IMR-90 (cell line): Measurements from ENCODE around the gene SKAP1. TPM values are rescaled to one million over a fixed set of nuclear protein-coding genes. Genes with fewer than 3 reads are reported as not detected.
"Not testable (repeated sequence)": the region's sequence is repeated elsewhere in the genome, so short reads cannot be mapped to it uniquely, and the experiment has no call there.

ENCODE experiments used
- ATAC-seq: fragments of 200-7000 bp; cut with Tn5 transposase; 2 replicates; pipeline ENCODE4 v1.9.1; 2020; ENCODE audit warnings: low read depth, mild to moderate bottlenecking, moderate library complexity
- BruUV-seq: library from RNA; stranded (reverse); fragments of 400-500 nt; replicated peaks from 2 replicates; lab custom pipeline; 2021; lab: Mats Ljungman, UMichigan
- CTCF ChIA-PET: fragments of 300-600 bp; formaldehyde crosslinking; extraction: SDS; loops from one replicate; lab custom pipeline; 2021; ENCODE audit warnings: antibody characterized with exemption; lab: Yijun Ruan, JAX
- POLR2A ChIA-PET: fragments of 300-600 bp; sonication (Branson Sonifier 250); formaldehyde crosslinking; loops from one replicate; lab custom pipeline; 2022; ENCODE audit warnings: antibody characterized with exemption; ENCODE audit not compliant: unreplicated experiment; lab: Charles Lee
- DNase-seq: peaks from one replicate; pipeline ENCODE4 v3.0.0; 2013
- H2AFZ ChIP-seq: replicated peaks from 2 replicates; pipeline ENCODE3; 2013; ENCODE audit warnings: low read length, mild to moderate bottlenecking; ENCODE audit not compliant: poor library complexity
- H2AK5ac ChIP-seq: 2 replicates; pipeline ENCODE4 v1.6.1; 2013; ENCODE audit warnings: low read depth, low read length, inconsistent platforms
- H2AK9ac ChIP-seq: replicated peaks from 2 replicates; pipeline ENCODE3; 2013; ENCODE audit warnings: mild to moderate bottlenecking, low read depth, low read length, moderate library complexity; ENCODE audit not compliant: poor library complexity
- H2BK120ac ChIP-seq: 2 replicates; pipeline ENCODE4 v1.6.1; 2013; ENCODE audit warnings: low read depth, low read length, inconsistent platforms
- H2BK15ac ChIP-seq: 3 replicates; pipeline ENCODE4 v1.6.1; 2013; ENCODE audit warnings: low read depth, low read length, inconsistent platforms
- H2BK20ac ChIP-seq: 2 replicates; pipeline ENCODE4 v1.6.1; 2013; ENCODE audit warnings: low read depth, mild to moderate bottlenecking, inconsistent platforms, low read length, moderate library complexity
- H2BK5ac ChIP-seq: 2 replicates; pipeline ENCODE4 v1.6.1; 2013; ENCODE audit warnings: mild to moderate bottlenecking, low read depth, low read length, inconsistent platforms; ENCODE audit not compliant: poor library complexity, severe bottlenecking
- H3K14ac ChIP-seq: replicated peaks from 2 replicates; pipeline ENCODE4 v1.6.1; 2013; ENCODE audit warnings: low read depth, low read length, inconsistent platforms
- H3K18ac ChIP-seq: 2 replicates; pipeline ENCODE4 v1.6.1; 2013; ENCODE audit warnings: low read depth, low read length, control low read depth
- H3K23ac ChIP-seq: 2 replicates; pipeline ENCODE4 v1.6.1; 2013; ENCODE audit warnings: low read depth, low read length, inconsistent platforms
- H3K27ac ChIP-seq: 2 replicates; pipeline ENCODE4 v1.5.1; 2013; ENCODE audit warnings: mild to moderate bottlenecking, control low read depth, low read length; ENCODE audit not compliant: insufficient read depth
- H3K27me3 ChIP-seq: 2 replicates; pipeline ENCODE4 v1.6.1; 2013; ENCODE audit warnings: low read length; ENCODE audit not compliant: control insufficient read depth, insufficient read depth
- H3K36me3 ChIP-seq: 2 replicates; pipeline ENCODE4 v1.6.1; 2013; ENCODE audit warnings: low read length, mixed read lengths; ENCODE audit not compliant: control insufficient read depth, insufficient read depth
- H3K4ac ChIP-seq: 2 replicates; pipeline ENCODE4 v1.6.1; 2013; ENCODE audit warnings: low read depth, low read length, inconsistent platforms
- H3K4me1 ChIP-seq: 2 replicates; pipeline ENCODE4 v1.6.1; 2013; ENCODE audit warnings: low read length, mixed read lengths; ENCODE audit not compliant: control insufficient read depth, insufficient read depth
- H3K4me2 ChIP-seq: 2 replicates; pipeline ENCODE4 v1.6.1; 2013; ENCODE audit warnings: low read depth, mild to moderate bottlenecking, control low read depth, low read length, moderate library complexity
- H3K4me3 ChIP-seq: 2 replicates; pipeline ENCODE4 v1.5.1; 2013; ENCODE audit warnings: low read depth, mild to moderate bottlenecking, control low read depth, low read length, moderate library complexity; ENCODE audit not compliant: insufficient read depth
- H3K56ac ChIP-seq: 2 replicates; pipeline ENCODE4 v1.6.1; 2013; ENCODE audit warnings: low read length, inconsistent platforms; ENCODE audit not compliant: insufficient read depth; ENCODE audit errors: extremely low read depth
- H3K79me1 ChIP-seq, 2 experiments: 2 replicates each; pipeline ENCODE4 v1.6.1; 2013; ENCODE audit warnings: low read length in 2 of 2, inconsistent platforms in 1 of 2, low read depth in 1 of 2
- H3K9ac ChIP-seq: 2 replicates; pipeline ENCODE4 v1.6.1; 2013; ENCODE audit warnings: low read depth, low read length, control low read depth
- H3K9me1 ChIP-seq: 2 replicates; pipeline ENCODE4 v1.6.1; 2013; ENCODE audit warnings: low read length, inconsistent platforms; ENCODE audit not compliant: insufficient read depth
- H3K9me3 ChIP-seq: 2 replicates; pipeline ENCODE4 v1.6.1; 2013; ENCODE audit warnings: low read length; ENCODE audit not compliant: control insufficient read depth, insufficient read depth
- H4K20me1 ChIP-seq: 2 replicates; pipeline ENCODE4 v1.6.1; 2013; ENCODE audit warnings: low read length, inconsistent platforms; ENCODE audit not compliant: insufficient read depth
- H4K5ac ChIP-seq: 2 replicates; pipeline ENCODE4 v1.6.1; 2013; ENCODE audit warnings: mild to moderate bottlenecking, low read depth, low read length, control low read depth
- H4K8ac ChIP-seq, 2 experiments: 2 replicates each; pipeline ENCODE4 v1.6.1; 2013; ENCODE audit warnings: low read depth in 2 of 2, low read length in 2 of 2, control low read depth in 1 of 2, inconsistent platforms in 1 of 2
- H4K91ac ChIP-seq: 2 replicates; pipeline ENCODE4 v1.6.1; 2013; ENCODE audit warnings: low read depth, low read length, inconsistent platforms; ENCODE audit not compliant: insufficient read depth
- WGBS, 2 experiments: methylation state at CpG; one replicate each; pipeline versions ENCODE4 v1.1.5 to v1.1.7; 2013; ENCODE audit warnings: missing lambda C conversion rate in 2 of 2; ENCODE audit not compliant: insufficient read length in 1 of 2; ENCODE audit errors: extremely low coverage in 2 of 2; 5-methylcytosine and 5-hydroxymethylcytosine counted together
- dilution Hi-C: fragments of 300-500 bp; cut with HindIII; formaldehyde crosslinking; loops from one replicate; pipeline ENCODE4 v1.14.3; 2018; ENCODE audit warnings: low sequenced_read_pairs; ENCODE audit not compliant: unreplicated experiment
- in situ Hi-C: fragments of 300-500 bp; cut with MboI; formaldehyde crosslinking; loops from 3 replicates; pipeline ENCODE4 v1.14.3; 2019; ENCODE audit warnings: low sequenced_read_pairs, inconsistent platforms, mixed read lengths
- intact Hi-C: fragments of 100-400 bp; cut with micrococcal nuclease; formaldehyde crosslinking; loops from 2 replicates; pipeline ENCODE4 v1.10.0; 2022
- polyA plus RNA-seq, 3 experiments: library from polyadenylated mRNA; depleted of rRNA; stranded (reverse); fragments of >200 nt; gene quantifications; 2 replicates each; pipeline ENCODE4 v1.2.3, GENCODE V29; 2012; ENCODE audit warnings: low replicate concordance in 1 of 3
- total RNA-seq: library from RNA; depleted of rRNA; stranded (reverse); fragments of >200 nt; gene quantifications from 2 replicates; pipeline ENCODE4 v1.2.3, GENCODE V29; 2012

SKAP1 gene
- total and polyA plus RNA-seq, 2 of the 4 experiments (the other 2 are of a cell fraction): not detected

- in situ Hi-C loops: loop anchor here (5.0 kb wide), 1 partner anchor 259 kb away; no protein-coding TSS in a partner anchor
Measured at GRCh38 chr17:48337903-48338302, 92.1 kb downstream of the SKAP1 start.

More at GRCh38 chr17:48337903-48338302, 92.1 kb downstream of the SKAP1 start:
- H3K4me2 ChIP-seq, H4K91ac ChIP-seq, H2AFZ ChIP-seq, H3K27ac ChIP-seq, H4K8ac ChIP-seq, DNase-seq, H2AK9ac ChIP-seq, H4K20me1 ChIP-seq, H3K18ac ChIP-seq, H3K4me1 ChIP-seq, ATAC-seq, H3K36me3 ChIP-seq, H2BK5ac ChIP-seq, H2BK20ac ChIP-seq, H2BK120ac ChIP-seq, H3K56ac ChIP-seq, H3K79me1 ChIP-seq, H3K9ac ChIP-seq, POLR2A ChIA-PET, H3K9me3 ChIP-seq, H3K14ac ChIP-seq, H3K4me3 ChIP-seq, H2BK15ac ChIP-seq, BruUV-seq, CTCF ChIA-PET, H4K5ac ChIP-seq, dilution Hi-C loops, H3K9me1 ChIP-seq, H3K4ac ChIP-seq, H2AK5ac ChIP-seq: not testable (repeated sequence)
- Histone ChIP-seq H3K27me3 (peaks cover 40% of the 10 kb centered on the region), H3K23ac (peak overlapping the region; percentile 65; the same call in 1 of the 2 replicates)
- intact Hi-C loops: loop anchor here (10.0 kb wide), 1 partner anchor 313 kb away; no protein-coding TSS in a partner anchor
- no CpG with 5 or more reads among the region's 2 CpGs for WGBS, 2 experiments
